GM19467 (cell line): ENCODE data around the gene KRT222.

Experiments used
- ATAC-seq: cut with Tn5 transposase; IDR thresholded peaks from one replicate; pipeline ENCODE4 v1.9.1; 2021; ENCODE audit warnings: mild to moderate bottlenecking, moderate library complexity; ENCODE audit not compliant: unreplicated experiment

The KRT222 gene

GRCh38 chr17:40659911-40660310 is 5.1 kb downstream of the KRT222 start:
- no peak for ATAC-seq

- no peak for ATAC-seq
Measured at GRCh38 chr17:40658396-40658795, 6.6 kb downstream of the KRT222 start.

GRCh38 chr17:40651939-40652338 is 13.0 kb downstream of the KRT222 start:
- no peak for ATAC-seq

GRCh38 chr17:40648384-40648968 is 16.5 kb downstream of the KRT222 start:
- no peak for ATAC-seq

- peak; percentile 66 for ATAC-seq
Measured at GRCh38 chr17:40647624-40648383, 17.2 kb downstream of the KRT222 start, which contains the start of gene SMARCE1. Gene SMARCE1, minus strand, starts transcription at chr17:40647818. Its CDS starts 2,016 bp downstream, at chr17:40645802.

GRCh38 chr17:40646791-40647623 is 18.0 kb downstream of the KRT222 start:
- no peak for ATAC-seq

- ATAC-seq, result no peak
Measured at GRCh38 chr17:40645943-40646342, 19.0 kb downstream of the KRT222 start.

GRCh38 chr17:40645291-40645690 is 19.7 kb downstream of the KRT222 start:
- ATAC-seq, result no peak

GRCh38 chr17:40637931-40638330 is 27.0 kb downstream of the KRT222 start:
- no peak for ATAC-seq

GRCh38 chr17:40633871-40634270 is 31.1 kb downstream of the KRT222 start:
- ATAC-seq, result no peak

- no peak for ATAC-seq
Measured at GRCh38 chr17:40632216-40632615, 32.8 kb downstream of the KRT222 start.

- no peak for ATAC-seq
Measured at GRCh38 chr17:40629842-40630241, 35.1 kb downstream of the KRT222 start.

- ATAC-seq, result no peak
Measured at GRCh38 chr17:40625311-40625710, 39.7 kb downstream of the KRT222 start.

- no peak for ATAC-seq
Measured at GRCh38 chr17:40623419-40624210, 41.4 kb downstream of the KRT222 start.

GRCh38 chr17:40622509-40622928 is 42.5 kb downstream of the KRT222 start:
- ATAC-seq, result no peak

GRCh38 chr17:40621578-40621977 is 43.4 kb downstream of the KRT222 start:
- no peak for ATAC-seq

GRCh38 chr17:40621019-40621418 is 44.0 kb downstream of the KRT222 start:
- ATAC-seq, result no peak

GRCh38 chr17:40618754-40619625 is 46.0 kb downstream of the KRT222 start:
- ATAC-seq, result no peak

- no peak for ATAC-seq
Measured at GRCh38 chr17:40617678-40618240, 47.2 kb downstream of the KRT222 start.
